ENCODE measurements around the gene TALDO1.

TALDO1 gene

GRCh38 chr11:747158-748006 lies at the start of gene TALDO1:
Gene TALDO1, plus strand, starts transcription at chr11:747464. Its CDS starts 18 bp downstream, at chr11:747482.
- DNase-seq: peak; percentile 95

- no peak for DNase-seq
Observed at GRCh38 chr11:697811-698311, 49.4 kb upstream of the TALDO1 start.

GRCh38 chr11:698493-699115 lies 48.7 kb upstream of the TALDO1 start:
- no peak for DNase-seq

- DNase-seq: no peak
Observed at GRCh38 chr11:699116-699508, 48.2 kb upstream of the TALDO1 start.

GRCh38 chr11:699753-700152 lies 47.5 kb upstream of the TALDO1 start:
- no peak for DNase-seq

GRCh38 chr11:701741-702461 lies 45.4 kb upstream of the TALDO1 start:
- DNase-seq: peak; percentile 58

- peak; percentile 67 for DNase-seq
Observed at GRCh38 chr11:702462-703461, 44.5 kb upstream of the TALDO1 start.

- DNase-seq: no peak
Observed at GRCh38 chr11:703506-703905, 43.8 kb upstream of the TALDO1 start.

GRCh38 chr11:704228-704674 lies 43.0 kb upstream of the TALDO1 start:
- DNase-seq: no peak

GRCh38 chr11:704781-705645 lies 42.3 kb upstream of the TALDO1 start:
- DNase-seq: no peak

GRCh38 chr11:705646-706438 lies 41.4 kb upstream of the TALDO1 start, which contains the start of gene EPS8L2:
Gene EPS8L2, plus strand, starts transcription at chr11:706231. Its CDS starts 3,177 bp downstream, at chr11:709408.
- DNase-seq: no peak

- no peak for DNase-seq
Observed at GRCh38 chr11:706439-706956, 40.8 kb upstream of the TALDO1 start.

GRCh38 chr11:706957-707816 lies 40.1 kb upstream of the TALDO1 start:
- DNase-seq: no peak

GRCh38 chr11:707817-708420 lies 39.3 kb upstream of the TALDO1 start:
- no peak for DNase-seq

- no peak for DNase-seq
Observed at GRCh38 chr11:708511-708910, 38.8 kb upstream of the TALDO1 start.

- no peak for DNase-seq
Observed at GRCh38 chr11:709109-709997, 37.9 kb upstream of the TALDO1 start.

- DNase-seq: no peak
Observed at GRCh38 chr11:714436-714835, 32.8 kb upstream of the TALDO1 start.

All from hematopoietic multipotent progenitor cell treated with erythropoietin and hydrocortisone succinate and interleukin-3 and kit ligand, for 6 days (in vitro differentiated cells).